Measurements from ENCODE around the gene PCID2.

DNA sequence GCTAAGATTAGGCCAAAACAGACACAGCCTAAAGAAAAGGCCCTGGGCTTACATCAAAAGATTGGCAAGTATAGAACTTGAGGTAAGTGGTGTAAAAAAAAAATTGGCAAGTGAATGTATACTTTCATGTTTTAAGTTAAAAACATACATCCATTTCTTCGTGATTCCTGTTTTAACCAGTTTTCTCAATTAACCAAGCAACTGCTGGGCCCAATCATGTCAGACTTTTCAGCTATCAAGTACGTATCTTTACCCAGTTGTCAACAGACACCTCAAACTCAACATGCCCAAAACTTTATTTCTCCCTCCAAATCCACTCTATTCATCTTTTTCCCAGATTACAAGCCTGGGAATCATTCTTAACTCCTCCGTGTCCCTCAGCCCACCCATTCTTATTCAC is 1.0 kb downstream of the PCID2 start:
- TF ChIP-seq, protein P1, sequence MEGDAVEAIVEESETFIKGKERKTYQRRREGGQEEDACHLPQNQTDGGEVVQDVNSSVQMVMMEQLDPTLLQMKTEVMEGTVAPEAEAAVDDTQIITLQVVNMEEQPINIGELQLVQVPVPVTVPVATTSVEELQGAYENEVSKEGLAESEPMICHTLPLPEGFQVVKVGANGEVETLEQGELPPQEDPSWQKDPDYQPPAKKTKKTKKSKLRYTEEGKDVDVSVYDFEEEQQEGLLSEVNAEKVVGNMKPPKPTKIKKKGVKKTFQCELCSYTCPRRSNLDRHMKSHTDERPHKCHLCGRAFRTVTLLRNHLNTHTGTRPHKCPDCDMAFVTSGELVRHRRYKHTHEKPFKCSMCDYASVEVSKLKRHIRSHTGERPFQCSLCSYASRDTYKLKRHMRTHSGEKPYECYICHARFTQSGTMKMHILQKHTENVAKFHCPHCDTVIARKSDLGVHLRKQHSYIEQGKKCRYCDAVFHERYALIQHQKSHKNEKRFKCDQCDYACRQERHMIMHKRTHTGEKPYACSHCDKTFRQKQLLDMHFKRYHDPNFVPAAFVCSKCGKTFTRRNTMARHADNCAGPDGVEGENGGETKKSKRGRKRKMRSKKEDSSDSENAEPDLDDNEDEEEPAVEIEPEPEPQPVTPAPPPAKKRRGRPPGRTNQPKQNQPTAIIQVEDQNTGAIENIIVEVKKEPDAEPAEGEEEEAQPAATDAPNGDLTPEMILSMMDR (conservative IDR thresholded peaks at IDR 0.05) = no peak
- no peak for TF ChIP-seq ZFX (IDR thresholded peaks at IDR 0.05)
